GM20000 (cell line): ENCODE data around the gene ZNF865.

Experiments
- DNase-seq: peaks from one replicate; pipeline ENCODE4 v3.0.0; 2012; ENCODE audit warnings: low spot score
- TF ChIP-seq, protein P1 (sequence below): IDR thresholded peaks from 2 replicates; pipeline ENCODE4 v1.5.1; 2012; ENCODE audit warnings: mild to moderate bottlenecking, control low read depth; ENCODE audit errors: extremely low read depth, missing control alignments

Gene ZNF865

DNA sequence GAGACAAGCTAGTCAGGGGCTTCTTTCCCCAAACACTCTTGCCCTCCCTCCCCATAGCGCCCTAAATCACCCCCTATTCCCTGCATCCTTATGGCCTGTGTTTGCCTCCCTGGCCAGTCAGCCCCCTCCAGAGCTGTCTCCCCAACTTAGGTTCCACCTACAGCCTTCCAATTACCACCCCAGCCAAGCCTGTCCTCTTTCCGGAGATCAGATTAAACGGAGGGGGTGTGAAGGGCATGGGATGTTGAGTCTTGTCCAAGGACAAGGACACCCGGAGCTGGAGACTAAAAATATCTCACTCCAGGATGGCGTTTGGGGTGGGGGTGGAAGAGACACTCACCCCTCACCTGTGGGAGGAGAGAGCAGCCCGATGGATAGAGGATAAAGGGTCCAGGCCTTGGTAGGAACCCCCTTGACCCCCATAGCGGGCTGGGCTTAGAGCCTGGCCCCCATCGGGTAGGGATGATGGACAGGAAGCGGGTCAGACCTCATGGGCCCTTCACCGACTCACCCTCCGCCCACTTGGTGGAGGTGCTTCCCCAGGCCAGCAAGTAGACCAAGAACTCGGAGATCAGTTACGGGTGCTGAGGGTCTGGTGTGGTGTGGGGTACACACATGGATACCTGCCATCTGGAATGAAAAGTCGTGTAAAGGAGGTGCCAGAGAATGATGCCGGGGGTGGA, 6.0 kb downstream of the ZNF865 start:
- TF ChIP-seq, protein P1, sequence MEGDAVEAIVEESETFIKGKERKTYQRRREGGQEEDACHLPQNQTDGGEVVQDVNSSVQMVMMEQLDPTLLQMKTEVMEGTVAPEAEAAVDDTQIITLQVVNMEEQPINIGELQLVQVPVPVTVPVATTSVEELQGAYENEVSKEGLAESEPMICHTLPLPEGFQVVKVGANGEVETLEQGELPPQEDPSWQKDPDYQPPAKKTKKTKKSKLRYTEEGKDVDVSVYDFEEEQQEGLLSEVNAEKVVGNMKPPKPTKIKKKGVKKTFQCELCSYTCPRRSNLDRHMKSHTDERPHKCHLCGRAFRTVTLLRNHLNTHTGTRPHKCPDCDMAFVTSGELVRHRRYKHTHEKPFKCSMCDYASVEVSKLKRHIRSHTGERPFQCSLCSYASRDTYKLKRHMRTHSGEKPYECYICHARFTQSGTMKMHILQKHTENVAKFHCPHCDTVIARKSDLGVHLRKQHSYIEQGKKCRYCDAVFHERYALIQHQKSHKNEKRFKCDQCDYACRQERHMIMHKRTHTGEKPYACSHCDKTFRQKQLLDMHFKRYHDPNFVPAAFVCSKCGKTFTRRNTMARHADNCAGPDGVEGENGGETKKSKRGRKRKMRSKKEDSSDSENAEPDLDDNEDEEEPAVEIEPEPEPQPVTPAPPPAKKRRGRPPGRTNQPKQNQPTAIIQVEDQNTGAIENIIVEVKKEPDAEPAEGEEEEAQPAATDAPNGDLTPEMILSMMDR = no peak
- no peak for DNase-seq

DNA sequence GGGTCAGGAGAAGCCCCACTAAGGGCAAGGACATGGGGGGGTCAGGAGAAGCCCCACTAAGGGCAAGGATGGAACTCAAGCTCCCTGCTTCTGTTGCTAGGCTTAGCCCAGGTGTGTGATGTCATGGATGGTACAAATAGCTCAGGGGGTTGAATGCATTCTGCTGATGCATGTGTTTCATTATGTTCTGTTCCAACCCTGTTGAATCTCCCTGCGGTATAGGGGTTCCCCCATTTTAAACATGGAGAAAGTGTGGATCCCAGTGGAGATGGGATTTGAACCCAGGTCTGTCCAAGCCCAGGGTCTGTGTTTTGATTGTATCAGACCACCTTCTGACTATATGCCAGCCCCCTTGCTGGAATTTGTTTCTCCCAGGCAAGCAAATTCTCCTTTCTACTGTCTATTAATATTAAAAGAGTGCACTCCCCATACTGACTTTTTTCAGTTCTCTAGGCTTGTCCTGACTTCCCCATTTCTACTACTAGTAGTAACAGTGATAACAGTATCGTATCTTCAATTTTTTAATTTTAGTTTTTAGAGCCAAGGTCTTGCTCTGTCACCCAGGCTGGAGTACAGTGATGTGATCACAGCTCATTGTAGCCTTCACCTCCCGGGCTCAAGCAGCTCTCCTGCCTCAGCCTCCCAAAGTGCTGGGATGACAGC, 6.7 kb downstream of the ZNF865 start:
- TF ChIP-seq, protein P1 = no peak

DNA sequence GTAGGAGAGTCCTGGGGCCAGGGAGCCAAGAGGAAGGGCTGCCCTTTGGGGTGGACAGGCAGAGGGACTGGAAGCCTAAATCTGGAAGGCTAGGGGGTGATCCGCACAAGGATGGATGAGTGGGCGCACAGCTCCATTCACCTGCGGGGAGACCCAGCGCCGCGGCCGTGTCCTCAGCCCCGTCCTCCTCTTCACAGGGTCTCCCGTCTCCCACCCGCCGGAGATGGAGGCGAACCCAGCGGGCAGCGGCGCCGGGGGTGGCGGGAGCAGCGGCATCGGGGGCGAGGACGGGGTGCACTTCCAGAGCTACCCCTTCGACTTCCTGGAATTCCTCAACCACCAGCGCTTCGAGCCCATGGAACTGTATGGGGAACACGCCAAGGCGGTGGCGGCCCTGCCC, 7.9 kb downstream of the ZNF865 start:
- TF ChIP-seq, protein P1 = no peak
- DNase-seq = no peak

More for the DNA sequence above, 6.7 kb downstream of the ZNF865 start:
- no peak for DNase-seq

DNA sequence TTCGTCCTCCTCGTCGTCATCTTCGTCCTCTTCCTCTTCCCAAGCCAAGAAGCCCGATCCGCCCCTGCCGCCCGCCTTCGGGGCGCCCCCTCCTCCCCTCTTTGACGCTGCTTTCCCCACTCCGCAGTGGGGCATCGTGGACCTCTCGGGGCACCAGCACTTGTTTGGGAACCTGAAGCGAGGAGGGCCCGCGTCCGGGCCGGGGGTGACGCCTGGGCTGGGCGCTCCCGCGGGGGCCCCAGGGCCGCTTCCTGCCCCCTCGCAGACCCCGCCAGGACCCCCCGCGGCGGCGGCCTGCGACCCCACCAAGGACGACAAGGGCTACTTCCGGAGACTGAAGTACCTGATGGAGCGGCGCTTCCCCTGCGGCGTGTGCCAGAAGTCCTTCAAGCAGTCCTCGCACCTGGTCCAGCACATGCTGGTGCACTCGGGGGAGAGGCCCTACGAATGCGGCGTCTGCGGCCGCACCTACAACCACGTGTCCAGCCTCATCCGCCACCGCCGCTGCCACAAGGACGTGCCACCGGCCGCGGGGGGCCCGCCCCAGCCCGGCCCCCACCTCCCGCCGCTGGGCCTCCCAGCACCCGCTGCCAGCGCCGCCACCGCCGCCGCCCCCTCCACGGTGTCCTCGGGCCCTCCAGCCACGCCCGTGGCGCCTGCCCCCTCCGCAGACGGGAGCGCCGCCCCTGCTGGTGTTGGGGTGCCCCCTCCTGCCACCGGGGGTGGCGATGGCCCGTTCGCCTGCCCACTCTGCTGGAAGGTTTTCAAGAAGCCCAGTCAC, 8.7 kb downstream of the ZNF865 start:
- TF ChIP-seq, protein P1 = no peak
- no peak for DNase-seq

DNA sequence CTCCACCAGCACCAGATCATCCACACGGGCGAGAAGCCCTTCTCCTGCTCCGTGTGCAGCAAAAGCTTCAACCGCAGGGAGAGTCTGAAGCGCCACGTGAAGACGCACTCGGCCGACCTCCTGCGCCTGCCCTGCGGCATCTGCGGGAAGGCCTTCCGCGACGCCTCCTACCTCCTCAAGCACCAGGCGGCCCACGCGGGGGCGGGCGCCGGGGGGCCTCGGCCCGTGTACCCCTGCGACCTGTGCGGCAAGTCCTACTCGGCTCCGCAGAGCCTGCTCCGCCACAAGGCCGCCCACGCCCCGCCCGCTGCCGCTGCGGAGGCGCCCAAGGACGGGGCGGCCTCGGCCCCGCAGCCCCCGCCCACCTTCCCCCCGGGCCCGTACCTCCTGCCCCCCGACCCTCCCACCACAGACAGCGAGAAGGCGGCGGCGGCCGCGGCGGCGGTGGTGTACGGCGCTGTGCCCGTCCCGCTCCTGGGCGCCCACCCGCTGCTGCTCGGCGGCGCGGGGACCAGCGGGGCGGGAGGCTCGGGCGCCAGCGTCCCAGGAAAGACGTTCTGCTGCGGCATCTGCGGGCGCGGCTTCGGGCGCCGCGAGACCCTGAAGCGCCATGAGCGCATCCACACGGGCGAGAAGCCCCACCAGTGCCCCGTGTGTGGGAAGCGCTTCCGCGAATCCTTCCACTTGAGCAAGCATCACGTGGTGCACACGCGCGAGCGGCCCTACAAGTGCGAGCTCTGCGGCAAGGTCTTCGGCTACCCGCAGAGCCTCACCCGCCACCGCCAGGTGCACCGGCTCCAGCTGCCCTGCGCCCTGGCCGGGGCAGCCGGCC, 9.5 kb downstream of the ZNF865 start:
- TF ChIP-seq, protein P1 = no peak
- no peak for DNase-seq

DNA sequence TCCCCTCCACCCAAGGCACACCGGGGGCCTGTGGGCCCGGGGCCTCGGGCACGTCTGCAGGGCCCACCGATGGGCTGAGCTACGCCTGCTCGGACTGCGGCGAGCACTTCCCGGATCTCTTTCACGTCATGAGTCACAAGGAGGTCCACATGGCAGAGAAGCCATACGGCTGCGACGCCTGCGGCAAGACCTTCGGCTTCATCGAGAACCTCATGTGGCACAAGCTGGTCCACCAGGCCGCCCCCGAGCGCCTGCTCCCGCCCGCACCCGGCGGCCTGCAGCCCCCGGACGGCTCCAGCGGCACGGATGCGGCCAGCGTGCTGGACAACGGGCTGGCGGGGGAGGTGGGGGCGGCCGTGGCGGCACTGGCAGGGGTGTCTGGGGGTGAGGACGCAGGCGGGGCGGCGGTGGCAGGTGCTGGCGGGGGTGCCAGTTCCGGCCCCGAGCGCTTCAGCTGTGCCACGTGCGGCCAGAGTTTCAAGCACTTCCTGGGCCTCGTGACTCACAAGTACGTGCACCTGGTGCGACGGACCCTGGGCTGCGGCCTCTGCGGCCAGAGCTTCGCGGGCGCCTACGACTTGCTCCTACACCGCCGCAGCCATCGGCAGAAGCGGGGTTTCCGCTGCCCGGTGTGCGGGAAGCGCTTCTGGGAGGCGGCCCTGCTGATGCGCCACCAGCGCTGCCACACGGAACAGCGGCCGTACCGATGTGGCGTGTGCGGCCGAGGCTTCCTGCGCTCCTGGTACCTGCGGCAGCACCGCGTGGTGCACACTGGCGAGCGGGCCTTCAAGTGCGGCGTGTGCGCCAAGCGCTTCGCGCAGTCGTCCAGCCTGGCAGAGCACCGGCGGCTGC, 10.3 kb downstream of the ZNF865 start:
- TF ChIP-seq, protein P1 = no peak
- no peak for DNase-seq
